Measurements from ENCODE around the gene EPHA8.

The EPHA8 gene

GRCh38 chr1:22592919-22593790 lies 29.9 kb downstream of the EPHA8 start:
- no peak for DNase-seq (ENCODE audit: low spot score)

- no peak for DNase-seq (ENCODE audit: low spot score)
Measured at GRCh38 chr1:22594396-22594795, 31.1 kb downstream of the EPHA8 start.

- no peak for DNase-seq (ENCODE audit: low spot score)
Measured at GRCh38 chr1:22595108-22595507, 31.8 kb downstream of the EPHA8 start.

GRCh38 chr1:22597301-22597965 lies 34.1 kb downstream of the EPHA8 start:
- DNase-seq (ENCODE audit: low spot score): no peak

GRCh38 chr1:22597996-22598395 lies 34.7 kb downstream of the EPHA8 start:
- no peak for DNase-seq (ENCODE audit: low spot score)

GRCh38 chr1:22598736-22599135 lies 35.4 kb downstream of the EPHA8 start:
- no peak for DNase-seq (ENCODE audit: low spot score)

GRCh38 chr1:22600071-22600816 lies 37.0 kb downstream of the EPHA8 start:
- no peak for DNase-seq (ENCODE audit: low spot score)

- no peak for DNase-seq (ENCODE audit: low spot score)
Measured at GRCh38 chr1:22600817-22601605, 37.7 kb downstream of the EPHA8 start.

GRCh38 chr1:22601610-22602009 lies 38.3 kb downstream of the EPHA8 start:
- no peak for DNase-seq (ENCODE audit: low spot score)

GRCh38 chr1:22602060-22602740 lies 38.9 kb downstream of the EPHA8 start:
- DNase-seq (ENCODE audit: low spot score): no peak

GRCh38 chr1:22606161-22606560 lies 42.9 kb downstream of the EPHA8 start:
- no peak for DNase-seq (ENCODE audit: low spot score)

GRCh38 chr1:22607154-22607553 lies 43.9 kb downstream of the EPHA8 start:
- no peak for DNase-seq (ENCODE audit: low spot score)

GRCh38 chr1:22608361-22608760 lies 45.1 kb downstream of the EPHA8 start:
- no peak for DNase-seq (ENCODE audit: low spot score)

- no peak for DNase-seq (ENCODE audit: low spot score)
Measured at GRCh38 chr1:22609291-22609690, 46.0 kb downstream of the EPHA8 start.

GRCh38 chr1:22611530-22611947 lies 48.2 kb downstream of the EPHA8 start:
- DNase-seq (ENCODE audit: low spot score): peak; percentile 1

GRCh38 chr1:22612671-22613571 lies 49.6 kb downstream of the EPHA8 start:
- no peak for DNase-seq (ENCODE audit: low spot score)

- DNase-seq (ENCODE audit: low spot score): no peak
Measured at GRCh38 chr1:22613572-22613918, 50.3 kb downstream of the EPHA8 start.

- no peak for DNase-seq (ENCODE audit: low spot score)
Measured at GRCh38 chr1:22613951-22614350, 50.7 kb downstream of the EPHA8 start.

- DNase-seq (ENCODE audit: low spot score): no peak
Measured at GRCh38 chr1:22615886-22616285, 52.6 kb downstream of the EPHA8 start.

- DNase-seq (ENCODE audit: low spot score): no peak
Measured at GRCh38 chr1:22616571-22616970, 53.3 kb downstream of the EPHA8 start.

Measured in pons (tissue), 1 donor.